Fibroblast of lung (primary cell): Measurements from ENCODE around the gene PIP4K2B. TPM values are rescaled to one million over a fixed set of nuclear protein-coding genes. Genes with fewer than 3 reads are reported as not detected.

ENCODE experiments used
- DNase-seq, 2 donors: peaks; one replicate each; pipeline versions ENCODE4 v3.0.0 to v3.0.0-alpha.2; 2010; ENCODE audit warnings: low read depth in 2 of 2
- H2AFZ ChIP-seq: 2 replicates; pipeline ENCODE4 v1.5.1; 2012; ENCODE audit warnings: low read length, control low read depth, inconsistent platforms
- H3K27ac ChIP-seq: 2 replicates; pipeline ENCODE4 v1.5.1; 2011; ENCODE audit warnings: low read length, control low read depth; ENCODE audit not compliant: insufficient read depth
- H3K27me3 ChIP-seq: 2 replicates; pipeline ENCODE4 v1.5.1; 2011; ENCODE audit warnings: mild to moderate bottlenecking, low read length; ENCODE audit not compliant: control insufficient read depth, insufficient read depth
- H3K36me3 ChIP-seq: 2 replicates; pipeline ENCODE4 v1.5.1; 2011; ENCODE audit warnings: low read length; ENCODE audit not compliant: control insufficient read depth, insufficient read depth
- H3K4me1 ChIP-seq: 2 replicates; pipeline ENCODE4 v1.5.1; 2011; ENCODE audit warnings: low read length; ENCODE audit not compliant: control insufficient read depth, insufficient read depth; ENCODE audit errors: extremely low read depth
- H3K4me2 ChIP-seq: 2 replicates; pipeline ENCODE4 v1.5.1; 2011; ENCODE audit warnings: low read length, control low read depth; ENCODE audit not compliant: insufficient read depth; ENCODE audit errors: extremely low read depth
- H3K4me3 ChIP-seq, 4 experiments: fragments of 200-600 bp in 1 of 4; sonication (generic) in 1 of 4; replicated peaks in 1 of 4; 2 replicates each; pipeline ENCODE4 v1.5.1; 2011 to 2016; ENCODE audit warnings: low read length in 4 of 4, low read depth in 3 of 4, mild to moderate bottlenecking in 3 of 4, control low read depth in 2 of 4, inconsistent platforms in 1 of 4, mixed read lengths in 1 of 4; ENCODE audit not compliant: insufficient read depth in 1 of 4; ENCODE audit errors: control extremely low read depth in 1 of 4
- H3K79me2 ChIP-seq: 2 replicates; pipeline ENCODE4 v1.5.1; 2012; ENCODE audit warnings: mild to moderate bottlenecking, low read length, inconsistent platforms; ENCODE audit not compliant: control insufficient read depth, insufficient read depth
- H3K9ac ChIP-seq: 2 replicates; pipeline ENCODE4 v1.5.1; 2011; ENCODE audit warnings: mild to moderate bottlenecking, low read length, control low read depth; ENCODE audit not compliant: insufficient read depth
- H3K9me3 ChIP-seq: 2 replicates; pipeline ENCODE4 v1.5.1; 2012; ENCODE audit warnings: low read depth, low read length; ENCODE audit not compliant: control insufficient read depth, insufficient read depth
- H4K20me1 ChIP-seq: 2 replicates; pipeline ENCODE4 v1.5.1; 2011; ENCODE audit warnings: low read length; ENCODE audit not compliant: control insufficient read depth, insufficient read depth; ENCODE audit errors: extremely low read depth
- EZH2 ChIP-seq: IDR thresholded peaks from 2 replicates; pipeline ENCODE4 v1.5.1; 2012; ENCODE audit warnings: low read length, control low read depth, mild to moderate bottlenecking; ENCODE audit errors: missing control alignments
- polyA plus RNA-seq, 2 donors: library from polyadenylated mRNA; depleted of rRNA in 1 of 2; stranded (reverse) in 1 of 2; unstranded in 1 of 2; fragments of >200 nt; gene quantifications; 2 replicates each; pipeline ENCODE4 v1.2.1, GENCODE V29; 2011 to 2012; ENCODE audit warnings: missing spikeins in 1 of 2
- total RNA-seq: library from RNA; depleted of rRNA; stranded (reverse); fragments of >200 nt; gene quantifications from 2 replicates; pipeline ENCODE4 v1.2.1, GENCODE V29; 2014
- TF ChIP-seq, protein P1 (sequence below), 2 donors: IDR thresholded peaks in 1 of 2; conservative IDR thresholded peaks in 1 of 2; 1 replicate in 1 of 2; 2 replicates in 1 of 2; pipeline ENCODE4 v1.5.1; 2011 to 2012; ENCODE audit warnings: low read length in 2 of 2, control low read depth in 1 of 2, inconsistent platforms in 1 of 2, low read depth in 1 of 2, mild to moderate bottlenecking in 1 of 2

Gene PIP4K2B
- total and polyA plus RNA-seq, 2 donors (not counting 1 experiment from before 2014, with no cell fraction given): 30.6 to 43.8 TPM

DNA sequence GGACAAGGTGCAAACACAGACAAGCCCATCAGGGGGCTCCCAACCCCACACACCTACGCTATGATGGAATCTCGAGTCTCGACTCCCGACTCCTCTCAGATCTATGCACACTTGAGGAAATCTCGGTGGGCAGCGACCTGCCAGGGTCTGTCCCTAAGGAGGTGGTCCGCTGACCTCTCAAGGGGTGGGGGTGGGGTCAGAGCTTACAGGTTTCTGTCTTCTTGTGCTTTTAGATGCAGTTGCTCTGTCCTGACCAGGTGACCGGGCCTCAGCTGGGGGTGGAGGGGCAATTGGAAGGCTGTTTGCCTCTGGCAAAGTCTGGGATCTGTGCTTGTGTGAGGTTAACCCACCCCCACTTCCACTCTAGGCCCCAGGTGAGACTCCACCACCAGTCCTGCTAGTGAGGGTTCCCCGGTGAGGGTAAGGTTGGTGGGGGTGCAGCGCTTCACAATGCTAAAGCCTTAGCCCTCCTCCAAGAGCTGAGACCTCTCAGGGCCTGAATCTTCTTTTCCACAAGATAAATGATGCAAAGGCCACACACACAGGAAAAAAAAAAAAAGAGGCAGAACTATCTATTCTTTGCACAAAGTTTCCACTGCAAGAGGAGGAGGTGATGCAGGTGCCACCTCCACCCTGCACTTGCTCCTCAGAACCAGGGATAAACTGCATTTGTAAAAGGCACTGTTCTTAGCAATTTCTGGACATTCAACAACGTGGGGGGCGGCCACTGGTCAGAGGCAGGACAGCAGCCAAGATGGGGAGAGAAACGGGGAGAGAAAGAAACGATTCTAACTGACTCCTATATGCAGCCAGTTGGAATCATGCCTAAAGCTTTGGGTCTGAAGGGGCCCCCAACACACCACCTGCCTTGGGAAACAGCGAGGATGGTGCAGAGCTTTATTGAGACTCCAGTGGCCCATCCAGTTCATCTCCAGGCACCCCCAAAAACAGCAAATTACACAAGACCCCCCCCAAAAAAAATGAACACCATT lies 65.1 kb downstream of the PIP4K2B start:
- no peaks in the 10 kb centered on the region for H4K20me1 ChIP-seq
- peaks cover 13% of the 10 kb centered on the region for H3K79me2 ChIP-seq
- H3K36me3 ChIP-seq: peaks cover 29% of the 10 kb centered on the region
- H3K9me3 ChIP-seq: no peaks in the 10 kb centered on the region
- no peak overlapping the region for H2AFZ ChIP-seq
- no peak for DNase-seq
- no peak overlapping the region for H3K9ac ChIP-seq
- H3K4me2 ChIP-seq: no peak overlapping the region
- H3K4me1 ChIP-seq: peaks cover 10% of the 10 kb centered on the region
- no peak overlapping the region for H3K4me3 ChIP-seq
- TF ChIP-seq EZH2: no peak
- TF ChIP-seq, protein P1, sequence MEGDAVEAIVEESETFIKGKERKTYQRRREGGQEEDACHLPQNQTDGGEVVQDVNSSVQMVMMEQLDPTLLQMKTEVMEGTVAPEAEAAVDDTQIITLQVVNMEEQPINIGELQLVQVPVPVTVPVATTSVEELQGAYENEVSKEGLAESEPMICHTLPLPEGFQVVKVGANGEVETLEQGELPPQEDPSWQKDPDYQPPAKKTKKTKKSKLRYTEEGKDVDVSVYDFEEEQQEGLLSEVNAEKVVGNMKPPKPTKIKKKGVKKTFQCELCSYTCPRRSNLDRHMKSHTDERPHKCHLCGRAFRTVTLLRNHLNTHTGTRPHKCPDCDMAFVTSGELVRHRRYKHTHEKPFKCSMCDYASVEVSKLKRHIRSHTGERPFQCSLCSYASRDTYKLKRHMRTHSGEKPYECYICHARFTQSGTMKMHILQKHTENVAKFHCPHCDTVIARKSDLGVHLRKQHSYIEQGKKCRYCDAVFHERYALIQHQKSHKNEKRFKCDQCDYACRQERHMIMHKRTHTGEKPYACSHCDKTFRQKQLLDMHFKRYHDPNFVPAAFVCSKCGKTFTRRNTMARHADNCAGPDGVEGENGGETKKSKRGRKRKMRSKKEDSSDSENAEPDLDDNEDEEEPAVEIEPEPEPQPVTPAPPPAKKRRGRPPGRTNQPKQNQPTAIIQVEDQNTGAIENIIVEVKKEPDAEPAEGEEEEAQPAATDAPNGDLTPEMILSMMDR (conservative IDR thresholded peaks at IDR 0.05 in 1 of 2, IDR thresholded peaks at IDR 0.05 in 1 of 2; ENCODE audit: low read depth in 1 of 2, low read length in 2 of 2): peak in 1 of 2 donors; percentile 12
- no peaks in the 10 kb centered on the region for H3K27me3 ChIP-seq
- H3K27ac ChIP-seq: no peak overlapping the region

DNA sequence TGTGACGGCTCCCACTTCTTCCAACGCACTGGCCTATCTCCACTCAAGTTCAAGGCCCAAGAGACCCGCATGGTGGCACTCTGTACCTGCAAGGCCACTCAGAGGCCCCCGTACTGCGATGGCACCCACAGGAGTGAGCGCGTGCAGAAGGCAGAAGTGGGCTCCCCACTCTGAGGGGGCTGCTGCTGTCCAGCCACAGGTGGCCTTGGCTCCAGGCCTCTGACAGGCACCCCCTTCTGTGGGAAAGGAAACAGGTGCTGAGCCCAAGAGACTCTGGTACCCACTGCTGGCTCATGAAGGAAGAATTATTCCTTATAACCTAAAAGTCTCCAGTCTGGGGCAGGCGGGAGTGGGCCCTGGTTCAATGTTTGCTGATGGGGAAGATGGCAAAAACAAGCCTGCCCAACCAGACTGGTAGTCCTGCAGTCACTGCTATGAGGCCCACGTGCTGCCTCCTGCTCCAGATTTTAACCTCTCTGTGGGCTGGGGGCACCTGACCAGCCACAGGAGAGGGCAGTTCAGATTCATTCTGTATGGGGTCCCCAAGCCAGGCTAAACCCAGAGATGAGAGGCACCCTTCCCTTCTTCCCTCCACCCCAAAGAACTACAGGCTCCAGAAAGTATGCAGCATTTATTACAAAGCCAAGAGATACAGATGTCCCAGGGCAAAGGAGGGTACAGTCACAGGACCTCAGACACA lies 65.9 kb downstream of the PIP4K2B start:
- Histone ChIP-seq H3K9me3 (no peaks in the 10 kb centered on the region), H3K9ac (no peak overlapping the region), H3K36me3 (peaks cover 22% of the 10 kb centered on the region), H4K20me1 (no peaks in the 10 kb centered on the region), H3K4me3 (no peak overlapping the region), H3K4me1 (peaks cover 10% of the 10 kb centered on the region), H3K4me2 (no peak overlapping the region), H3K27ac (no peak overlapping the region), H2AFZ (no peak overlapping the region), H3K27me3 (no peaks in the 10 kb centered on the region), H3K79me2 (peaks cover 12% of the 10 kb centered on the region)
- no peak for TF ChIP-seq EZH2
- TF ChIP-seq, protein P1 (conservative IDR thresholded peaks at IDR 0.05 in 1 of 2, IDR thresholded peaks at IDR 0.05 in 1 of 2; ENCODE audit: low read depth in 1 of 2, low read length in 2 of 2): no peak
- DNase-seq: no peak
